ENCODE data around the gene MICB. TPM values are rescaled to one million over a fixed set of nuclear protein-coding genes. Genes with fewer than 3 reads are reported as not detected.

The MICB gene
- total RNA-seq, 1 experiment from 2014 or later, result 21.7 TPM

- Histone ChIP-seq H3K27me3 (ENCODE audit: insufficient read depth, low read length) (no peaks in the 10 kb centered on the region), H3K9me3 (ENCODE audit: control insufficient read depth in 1 of 2, insufficient read depth in 1 of 2, low read depth in 1 of 2, low read length in 2 of 2) (no peaks in the 10 kb centered on the region), H2AFZ (ENCODE audit: low read depth, low read length, poor library complexity, severe bottlenecking) (no peak overlapping the region), H3K4me1 (ENCODE audit: control insufficient read depth in 1 of 2, insufficient read depth in 2 of 2, low read length in 2 of 2) (peaks cover 5 to 24% of the 10 kb centered on the region in 2 experiments; a peak in 3 of 4 replicates), H3K4me2 (ENCODE audit: low read length) (no peak overlapping the region), H4K20me1 (ENCODE audit: insufficient read depth) (no peaks in the 10 kb centered on the region), H3K27ac (ENCODE audit: low read depth, low read length) (no peak overlapping the region), H3K79me2 (ENCODE audit: insufficient read depth, low read length) (peaks cover 6% of the 10 kb centered on the region; the same call in 1 of the 2 replicates), H3K4me3 (replicated peaks in 1 of 2; ENCODE audit: low read depth in 1 of 2, low read length in 2 of 2) (no peak overlapping the region), H3K9me2 (ENCODE audit: insufficient read depth) (no peaks in the 10 kb centered on the region), H3K9ac (ENCODE audit: low read length) (no peak overlapping the region), H3K36me3 (ENCODE audit: control insufficient read depth in 1 of 2, insufficient read depth in 2 of 2, low read length in 2 of 2) (peaks cover 19 to 20% of the 10 kb centered on the region in 2 experiments)
- no peak for DNase-seq (ENCODE audit: low read depth, low spot score)
- BruUV-seq (replicated peaks), result no TSS peak
- TF ChIP-seq CBX3 (IDR thresholded peaks at IDR 0.05; ENCODE audit: low read depth) (no peak), EZH2phosphoT487 (IDR thresholded peaks at IDR 0.05; ENCODE audit: borderline replicate concordance) (no peak), RAD21 (IDR thresholded peaks at IDR 0.05; ENCODE audit: low read depth) (no peak), ELF1 (IDR thresholded peaks at IDR 0.05; ENCODE audit: borderline replicate concordance, low read depth) (no peak), TCF7L2 (IDR thresholded peaks at IDR 0.05; ENCODE audit: borderline replicate concordance, extremely low read depth, insufficient read depth, insufficient read length) (no peak), JUND (IDR thresholded peaks at IDR 0.05) (no peak), ZNF274 (IDR thresholded peaks at IDR 0.05; ENCODE audit: low read depth, low read length) (no peak), YY1 (IDR thresholded peaks at IDR 0.05; ENCODE audit: extremely low read depth, insufficient replicate concordance, low read depth, low read length) (no peak), REST (IDR thresholded peaks at IDR 0.05; ENCODE audit: low read depth) (no peak), ZFX (IDR thresholded peaks at IDR 0.05) (no peak), EGR1 (IDR thresholded peaks at IDR 0.05; ENCODE audit: low read depth) (no peak), SP1 (IDR thresholded peaks at IDR 0.05; ENCODE audit: low read depth) (no peak), EZH2 (IDR thresholded peaks at IDR 0.05) (no peak), FOSL1 (IDR thresholded peaks at IDR 0.05; ENCODE audit: low read depth) (no peak)
- TF ChIP-seq, protein P1, sequence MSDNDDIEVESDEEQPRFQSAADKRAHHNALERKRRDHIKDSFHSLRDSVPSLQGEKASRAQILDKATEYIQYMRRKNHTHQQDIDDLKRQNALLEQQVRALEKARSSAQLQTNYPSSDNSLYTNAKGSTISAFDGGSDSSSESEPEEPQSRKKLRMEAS (IDR thresholded peaks at IDR 0.05), result no peak
- TF ChIP-seq, protein P2, sequence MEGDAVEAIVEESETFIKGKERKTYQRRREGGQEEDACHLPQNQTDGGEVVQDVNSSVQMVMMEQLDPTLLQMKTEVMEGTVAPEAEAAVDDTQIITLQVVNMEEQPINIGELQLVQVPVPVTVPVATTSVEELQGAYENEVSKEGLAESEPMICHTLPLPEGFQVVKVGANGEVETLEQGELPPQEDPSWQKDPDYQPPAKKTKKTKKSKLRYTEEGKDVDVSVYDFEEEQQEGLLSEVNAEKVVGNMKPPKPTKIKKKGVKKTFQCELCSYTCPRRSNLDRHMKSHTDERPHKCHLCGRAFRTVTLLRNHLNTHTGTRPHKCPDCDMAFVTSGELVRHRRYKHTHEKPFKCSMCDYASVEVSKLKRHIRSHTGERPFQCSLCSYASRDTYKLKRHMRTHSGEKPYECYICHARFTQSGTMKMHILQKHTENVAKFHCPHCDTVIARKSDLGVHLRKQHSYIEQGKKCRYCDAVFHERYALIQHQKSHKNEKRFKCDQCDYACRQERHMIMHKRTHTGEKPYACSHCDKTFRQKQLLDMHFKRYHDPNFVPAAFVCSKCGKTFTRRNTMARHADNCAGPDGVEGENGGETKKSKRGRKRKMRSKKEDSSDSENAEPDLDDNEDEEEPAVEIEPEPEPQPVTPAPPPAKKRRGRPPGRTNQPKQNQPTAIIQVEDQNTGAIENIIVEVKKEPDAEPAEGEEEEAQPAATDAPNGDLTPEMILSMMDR (IDR thresholded peaks at IDR 0.05 in 2 of 3, conservative IDR thresholded peaks at IDR 0.05 in 1 of 3; ENCODE audit: borderline replicate concordance in 1 of 3, insufficient read depth in 1 of 3, low read depth in 2 of 3, low read length in 2 of 3), result no peak
- CTCF ChIA-PET, result no interaction called here
- intact Hi-C loops (cut with micrococcal nuclease), result no loop called here
- ATAC-seq, result no peak
- RAD21 ChIA-PET (ENCODE audit: low non-redundant PET in 1 of 2, low total read pairs in 2 of 2, uncharacterized antibody in 2 of 2, unreplicated experiment in 2 of 2), result no interaction called here
- POLR2A ChIA-PET, result no interaction called here
These were observed 60.3 kb downstream of the MICB start for GRCh38 chr6:31558318-31558625.

Measured in HCT116 (cell line).